K562 (cell line): ENCODE data around the gene SMIM35. TPM values are rescaled to one million over a fixed set of nuclear protein-coding genes. Genes with fewer than 3 reads are reported as not detected.

ENCODE experiments used
- BRD4 ChIP-seq: fragments of 200-600 bp; sonication (generic); IDR thresholded peaks from 2 replicates; pipeline ENCODE4 v1.6.1; 2017; ENCODE audit warnings: inconsistent platforms
- CHD4 ChIP-seq: fragments of 200-600 bp; sonication (generic); IDR thresholded peaks from 3 replicates; pipeline ENCODE4 v1.6.1; 2012; ENCODE audit warnings: low read depth, mild to moderate bottlenecking, mixed read lengths, low read length, inconsistent platforms; ENCODE audit not compliant: insufficient read depth, insufficient replicate concordance, poor library complexity, severe bottlenecking
- ELF1 ChIP-seq: fragments of 200-800 bp; sonication (Bioruptor generic); IDR thresholded peaks from 2 replicates; pipeline ENCODE4 v1.6.1; 2016; ENCODE audit warnings: missing genetic modification characterization, missing compliant biosample characterization
- HEY1 ChIP-seq: fragments of 250-450 bp; sonication (Bioruptor Pico); IDR thresholded peaks from 2 replicates; pipeline ENCODE4 v1.5.0; 2020; ENCODE audit warnings: mild to moderate bottlenecking, moderate library complexity, borderline replicate concordance
- HMG20A ChIP-seq: fragments of 450-650 bp; formaldehyde crosslinking; conservative IDR thresholded peaks from 2 replicates; pipeline ENCODE4 v1.4.0; 2020; ENCODE audit warnings: mild to moderate bottlenecking, mixed read lengths
- JUND ChIP-seq, 2 experiments: IDR thresholded peaks; 2 replicates in 1 of 2; 3 replicates in 1 of 2; pipeline ENCODE4 v1.6.1; 2011; ENCODE audit warnings: borderline replicate concordance in 2 of 2, low read depth in 2 of 2, low read length in 2 of 2, improper control_type of control experiment in 1 of 2, missing biosample characterization in 1 of 2, missing genetic modification characterization in 1 of 2, missing genetic modification reagents in 1 of 2
- KLF6 ChIP-seq: fragments of 250-450 bp; sonication (Bioruptor Pico); IDR thresholded peaks from 2 replicates; pipeline ENCODE4 v1.4.0; 2020; ENCODE audit warnings: mild to moderate bottlenecking, moderate library complexity, borderline replicate concordance
- ZC3H11A ChIP-seq: IDR thresholded peaks from 2 replicates; pipeline ENCODE4 v1.6.1; 2012; ENCODE audit warnings: low read depth, low read length, improper control_type of control experiment
- ZNF764 ChIP-seq: fragments of 250-450 bp; sonication (Bioruptor Pico); IDR thresholded peaks from 2 replicates; pipeline ENCODE4 v1.4.0; 2020; ENCODE audit warnings: low read depth, mild to moderate bottlenecking, moderate library complexity
- polyA plus RNA-seq, 8 experiments: library from polyadenylated mRNA; depleted of rRNA in 4 of 8; stranded (reverse) in 5 of 8; unstranded in 3 of 8; fragments of >200 nt; fragmentation: Nextera tagmentation in 2 of 8; fragmentation: Illumina TruSeq in 1 of 8; extraction: Ambion mirVana in 2 of 8; extraction: Trizol in 1 of 8; gene quantifications; 2 replicates each; pipeline versions ENCODE4 v1.2.1 to v1.2.3, GENCODE V29; 2011 to 2014; ENCODE audit warnings: inconsistent platforms in 1 of 8, missing spikeins in 1 of 8
- total RNA-seq, 7 experiments: library from RNA; depleted of rRNA in 6 of 7; stranded (reverse); fragments of >200 nt in 6 of 7; fragmentation: Illumina TruSeq in 2 of 7; extraction: Trizol in 2 of 7; gene quantifications; 2 replicates each; pipeline versions ENCODE4 v1.2.1 to v1.2.3, GENCODE V29; 2011 to 2021; ENCODE audit warnings: low replicate concordance in 1 of 7
- TF ChIP-seq, protein P1 (sequence below): fragments of 450-650 bp; IDR thresholded peaks from 2 replicates; pipeline ENCODE4 v1.7.0; 2016; ENCODE audit warnings: borderline replicate concordance
- TF ChIP-seq, protein P2 (sequence below), 2 experiments: fragments of 450-650 bp; IDR thresholded peaks; 2 replicates each; pipeline ENCODE4 v1.6.1; 2016; ENCODE audit warnings: mild to moderate bottlenecking in 2 of 2, borderline replicate concordance in 1 of 2, low read depth in 1 of 2, moderate library complexity in 1 of 2
- TF ChIP-seq, protein P3 (sequence below), 2 experiments: fragments of 450-650 bp in 1 of 2; IDR thresholded peaks; 2 replicates each; pipeline ENCODE4 v1.6.1; 2011 to 2017; ENCODE audit warnings: low read depth in 2 of 2, antibody characterized with exemption in 1 of 2, borderline replicate concordance in 1 of 2, low read length in 1 of 2, mild to moderate bottlenecking in 1 of 2, mixed read lengths in 1 of 2; ENCODE audit not compliant: control insufficient read depth in 1 of 2

SMIM35 gene
- total and polyA plus RNA-seq, 9 of the 15 experiments (the other 6 are each of a cell fraction or from before 2014, with no cell fraction given): 0.03 TPM; not detected in 7

DNA sequence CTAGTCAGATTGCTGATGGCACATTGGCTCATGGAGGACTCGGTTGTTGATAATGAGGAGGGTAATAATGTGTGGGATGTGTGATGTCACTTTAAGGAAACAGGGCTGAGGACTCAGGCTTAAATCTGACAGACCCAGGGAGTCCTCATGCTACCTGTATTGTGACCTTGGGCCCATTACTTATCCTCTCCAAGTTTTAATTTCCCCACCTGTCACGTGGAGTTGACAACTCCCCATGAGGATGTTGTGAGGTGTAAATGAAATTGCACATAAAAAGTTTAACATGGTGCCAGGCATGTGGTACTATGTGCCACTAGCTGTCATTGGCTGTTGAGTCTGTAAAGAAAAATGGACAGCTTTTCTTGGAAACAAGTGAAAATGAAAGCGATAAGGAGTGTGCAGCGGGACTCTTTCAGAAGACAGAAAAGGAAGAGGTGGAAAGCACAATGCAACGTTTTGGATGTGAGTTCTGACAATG lies 85.2 kb downstream of the SMIM35 start (continued):
- TF ChIP-seq CHD4 (peak; percentile 50), BRD4 (no peak), KLF6 (no peak), JUND (IDR thresholded peaks at IDR 0.05; ENCODE audit: borderline replicate concordance, low read depth, low read length) (no peak), JUND (tag; IDR thresholded peaks at IDR 0.05; ENCODE audit: borderline replicate concordance, low read depth, low read length) (no peak; the same call in 2 of the 3 replicates), ELF1 (tag) (no peak), HMG20A (CRISPR knock-in tag) (no peak), ZNF764 (CRISPR knock-in tag) (no peak), ZC3H11A (no peak), HEY1 (CRISPR knock-in tag) (no peak)
- TF ChIP-seq, protein P1, sequence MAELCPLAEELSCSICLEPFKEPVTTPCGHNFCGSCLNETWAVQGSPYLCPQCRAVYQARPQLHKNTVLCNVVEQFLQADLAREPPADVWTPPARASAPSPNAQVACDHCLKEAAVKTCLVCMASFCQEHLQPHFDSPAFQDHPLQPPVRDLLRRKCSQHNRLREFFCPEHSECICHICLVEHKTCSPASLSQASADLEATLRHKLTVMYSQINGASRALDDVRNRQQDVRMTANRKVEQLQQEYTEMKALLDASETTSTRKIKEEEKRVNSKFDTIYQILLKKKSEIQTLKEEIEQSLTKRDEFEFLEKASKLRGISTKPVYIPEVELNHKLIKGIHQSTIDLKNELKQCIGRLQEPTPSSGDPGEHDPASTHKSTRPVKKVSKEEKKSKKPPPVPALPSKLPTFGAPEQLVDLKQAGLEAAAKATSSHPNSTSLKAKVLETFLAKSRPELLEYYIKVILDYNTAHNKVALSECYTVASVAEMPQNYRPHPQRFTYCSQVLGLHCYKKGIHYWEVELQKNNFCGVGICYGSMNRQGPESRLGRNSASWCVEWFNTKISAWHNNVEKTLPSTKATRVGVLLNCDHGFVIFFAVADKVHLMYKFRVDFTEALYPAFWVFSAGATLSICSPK: no peak
- TF ChIP-seq, protein P2, sequence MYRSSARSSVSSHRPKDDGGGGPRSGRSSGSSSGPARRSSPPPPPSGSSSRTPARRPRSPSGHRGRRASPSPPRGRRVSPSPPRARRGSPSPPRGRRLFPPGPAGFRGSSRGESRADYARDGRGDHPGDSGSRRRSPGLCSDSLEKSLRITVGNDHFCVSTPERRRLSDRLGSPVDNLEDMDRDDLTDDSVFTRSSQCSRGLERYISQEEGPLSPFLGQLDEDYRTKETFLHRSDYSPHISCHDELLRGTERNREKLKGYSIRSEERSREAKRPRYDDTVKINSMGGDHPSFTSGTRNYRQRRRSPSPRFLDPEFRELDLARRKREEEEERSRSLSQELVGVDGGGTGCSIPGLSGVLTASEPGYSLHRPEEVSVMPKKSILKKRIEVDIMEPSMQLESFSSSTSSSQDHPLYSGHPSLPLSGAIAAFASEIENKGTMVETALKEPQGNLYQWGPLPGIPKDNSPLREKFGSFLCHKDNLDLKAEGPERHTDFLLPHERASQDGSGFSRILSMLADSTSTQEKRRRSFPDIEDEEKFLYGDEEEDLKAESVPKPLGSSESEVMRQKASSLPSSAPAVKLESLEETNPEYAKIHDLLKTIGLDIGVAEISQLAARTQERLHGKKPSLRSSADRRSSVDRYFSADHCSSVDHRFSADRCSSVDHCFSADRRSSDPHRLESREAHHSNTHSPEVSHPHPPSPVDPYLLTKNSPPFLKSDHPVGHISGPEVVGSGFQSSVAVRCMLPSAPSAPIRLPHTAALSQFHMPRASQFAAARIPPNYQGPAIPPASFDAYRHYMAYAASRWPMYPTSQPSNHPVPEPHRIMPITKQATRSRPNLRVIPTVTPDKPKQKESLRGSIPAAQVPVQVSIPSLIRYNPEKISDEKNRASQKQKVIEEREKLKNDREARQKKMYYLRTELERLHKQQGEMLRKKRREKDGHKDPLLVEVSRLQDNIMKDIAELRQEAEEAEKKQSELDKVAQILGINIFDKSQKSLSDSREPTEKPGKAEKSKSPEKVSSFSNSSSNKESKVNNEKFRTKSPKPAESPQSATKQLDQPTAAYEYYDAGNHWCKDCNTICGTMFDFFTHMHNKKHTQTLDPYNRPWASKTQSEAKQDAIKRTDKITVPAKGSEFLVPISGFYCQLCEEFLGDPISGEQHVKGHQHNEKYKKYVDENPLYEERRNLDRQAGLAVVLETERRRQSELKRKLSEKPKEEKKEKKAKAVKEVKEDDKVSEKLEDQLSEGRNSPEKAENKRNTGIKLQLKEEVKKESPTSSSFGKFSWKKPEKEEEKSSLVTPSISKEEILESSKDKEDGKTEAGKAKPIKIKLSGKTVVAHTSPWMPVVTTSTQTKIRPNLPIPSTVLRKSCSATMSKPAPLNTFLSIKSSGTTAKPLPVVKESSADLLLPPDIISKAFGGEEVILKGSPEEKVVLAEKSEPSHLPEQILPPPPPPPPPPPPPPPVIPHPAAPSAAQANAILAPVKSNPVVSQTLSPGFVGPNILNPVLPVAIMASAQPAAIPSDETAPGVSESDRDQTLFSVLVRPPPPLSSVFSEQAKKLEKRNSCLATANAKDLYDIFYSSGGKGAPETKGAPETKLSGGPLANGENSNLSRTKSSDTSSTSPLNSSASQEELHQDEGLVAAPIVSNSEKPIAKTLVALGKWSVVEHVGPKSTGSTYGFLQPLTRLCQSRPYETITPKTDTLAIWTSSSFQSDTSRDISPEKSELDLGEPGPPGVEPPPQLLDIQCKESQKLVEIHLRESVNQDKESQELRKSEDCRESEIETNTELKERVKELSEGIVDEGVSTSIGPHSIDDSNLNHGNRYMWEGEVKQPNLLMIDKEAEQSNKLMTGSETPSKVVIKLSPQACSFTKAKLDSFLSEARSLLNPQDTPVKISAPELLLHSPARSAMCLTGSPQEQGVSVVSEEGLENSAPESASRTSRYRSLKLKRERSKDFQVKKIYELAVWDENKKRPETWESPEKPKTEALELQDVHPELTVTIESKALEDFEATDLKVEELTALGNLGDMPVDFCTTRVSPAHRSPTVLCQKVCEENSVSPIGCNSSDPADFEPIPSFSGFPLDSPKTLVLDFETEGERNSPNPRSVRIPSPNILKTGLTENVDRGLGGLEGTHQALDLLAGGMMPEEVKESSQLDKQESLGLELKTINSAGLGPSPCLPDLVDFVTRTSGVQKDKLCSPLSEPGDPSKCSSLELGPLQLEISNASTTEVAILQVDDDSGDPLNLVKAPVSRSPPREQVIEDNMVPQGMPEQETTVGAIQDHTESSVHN (IDR thresholded peaks at IDR 0.05; ENCODE audit: borderline replicate concordance in 1 of 2, low read depth in 1 of 2): no peak
- TF ChIP-seq, protein P3, sequence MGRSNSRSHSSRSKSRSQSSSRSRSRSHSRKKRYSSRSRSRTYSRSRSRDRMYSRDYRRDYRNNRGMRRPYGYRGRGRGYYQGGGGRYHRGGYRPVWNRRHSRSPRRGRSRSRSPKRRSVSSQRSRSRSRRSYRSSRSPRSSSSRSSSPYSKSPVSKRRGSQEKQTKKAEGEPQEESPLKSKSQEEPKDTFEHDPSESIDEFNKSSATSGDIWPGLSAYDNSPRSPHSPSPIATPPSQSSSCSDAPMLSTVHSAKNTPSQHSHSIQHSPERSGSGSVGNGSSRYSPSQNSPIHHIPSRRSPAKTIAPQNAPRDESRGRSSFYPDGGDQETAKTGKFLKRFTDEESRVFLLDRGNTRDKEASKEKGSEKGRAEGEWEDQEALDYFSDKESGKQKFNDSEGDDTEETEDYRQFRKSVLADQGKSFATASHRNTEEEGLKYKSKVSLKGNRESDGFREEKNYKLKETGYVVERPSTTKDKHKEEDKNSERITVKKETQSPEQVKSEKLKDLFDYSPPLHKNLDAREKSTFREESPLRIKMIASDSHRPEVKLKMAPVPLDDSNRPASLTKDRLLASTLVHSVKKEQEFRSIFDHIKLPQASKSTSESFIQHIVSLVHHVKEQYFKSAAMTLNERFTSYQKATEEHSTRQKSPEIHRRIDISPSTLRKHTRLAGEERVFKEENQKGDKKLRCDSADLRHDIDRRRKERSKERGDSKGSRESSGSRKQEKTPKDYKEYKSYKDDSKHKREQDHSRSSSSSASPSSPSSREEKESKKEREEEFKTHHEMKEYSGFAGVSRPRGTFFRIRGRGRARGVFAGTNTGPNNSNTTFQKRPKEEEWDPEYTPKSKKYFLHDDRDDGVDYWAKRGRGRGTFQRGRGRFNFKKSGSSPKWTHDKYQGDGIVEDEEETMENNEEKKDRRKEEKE (IDR thresholded peaks at IDR 0.05; ENCODE audit: borderline replicate concordance in 1 of 2, control insufficient read depth in 1 of 2, low read depth in 2 of 2, low read length in 1 of 2): no peak
